Measurements from ENCODE around the gene RAB28. TPM values are rescaled to one million over a fixed set of nuclear protein-coding genes. Genes with fewer than 3 reads are reported as not detected.

Gene RAB28
- total and polyA plus RNA-seq, 2 of the 8 experiments (the other 6 are each of a cell fraction or from before 2014, with no cell fraction given) = 16.0 to 18.7 TPM

- TF ChIP-seq CHD7 (IDR thresholded peaks at IDR 0.05; ENCODE audit: insufficient replicate concordance, low read length) = no peak
- TF ChIP-seq RNF2 (IDR thresholded peaks at IDR 0.05; ENCODE audit: borderline replicate concordance, low read depth, low read length, missing control alignments, poor library complexity, severe bottlenecking) = no peak
- no peak for TF ChIP-seq CBX8 (IDR thresholded peaks at IDR 0.05; ENCODE audit: borderline replicate concordance, low read depth, low read length)
- TF ChIP-seq GTF2F1 (IDR thresholded peaks at IDR 0.05; ENCODE audit: borderline replicate concordance, low read depth, low read length) = no peak
- TF ChIP-seq BCL11A (IDR thresholded peaks at IDR 0.05; ENCODE audit: low read depth in 2 of 2, low read length in 2 of 2) = no peak
- TF ChIP-seq E2F6 (IDR thresholded peaks at IDR 0.05) = no peak
- TF ChIP-seq CHD2 (IDR thresholded peaks at IDR 0.05; ENCODE audit: low read length) = no peak
- no peak for TF ChIP-seq TAF7 (optimal IDR thresholded peaks at IDR 0.05; ENCODE audit: borderline replicate concordance, low read depth, low read length)
- TF ChIP-seq JUN (IDR thresholded peaks at IDR 0.05; ENCODE audit: low read depth, low read length) = no peak
Measured at GRCh38 chr4:13323921-13324320, 160.2 kb downstream of the RAB28 start (continued).

Data from H1 (cell line).